Calu3 (cell line): Measurements from ENCODE around the gene RPP25L. TPM values are rescaled to one million over a fixed set of nuclear protein-coding genes. Genes with fewer than 3 reads are reported as not detected.

ENCODE experiments used
- BruUV-seq: library from RNA; stranded (reverse); fragments of 400-500 nt; replicated peaks from 2 replicates; lab custom pipeline; 2021; lab: Mats Ljungman, UMichigan
- CTCF ChIA-PET: fragments of 300-600 bp; sonication (Branson Sonifier 250); formaldehyde crosslinking; loops from one replicate; lab custom pipeline; 2022; ENCODE audit warnings: antibody characterized with exemption; lab: Charles Lee
- DNase-seq: peaks from one replicate; pipeline ENCODE4 v3.0.0; 2022
- H3K27ac Mint-ChIP-seq: one replicate; pipeline ENCODE4 v1.8.0; 2022; ENCODE audit warnings: mixed read lengths; ENCODE audit not compliant: unreplicated experiment
- H3K27me3 Mint-ChIP-seq: one replicate; pipeline ENCODE4 v1.8.0; 2022; ENCODE audit warnings: mixed read lengths; ENCODE audit not compliant: unreplicated experiment
- H3K36me3 Mint-ChIP-seq: one replicate; pipeline ENCODE4 v1.8.0; 2022; ENCODE audit warnings: mild to moderate bottlenecking, moderate library complexity, mixed read lengths; ENCODE audit not compliant: insufficient read depth, unreplicated experiment
- H3K4me1 Mint-ChIP-seq: one replicate; pipeline ENCODE4 v1.8.0; 2022; ENCODE audit warnings: mild to moderate bottlenecking, low read depth, mixed read lengths; ENCODE audit not compliant: unreplicated experiment
- H3K4me3 Mint-ChIP-seq: one replicate; pipeline ENCODE4 v1.8.0; 2022; ENCODE audit warnings: mild to moderate bottlenecking, low read depth, moderate library complexity, mixed read lengths; ENCODE audit not compliant: unreplicated experiment
- H3K9me3 Mint-ChIP-seq: one replicate; pipeline ENCODE4 v1.8.0; 2022; ENCODE audit warnings: low read depth, mixed read lengths; ENCODE audit not compliant: unreplicated experiment
- intact Hi-C: fragments of 100-400 bp; cut with micrococcal nuclease; formaldehyde crosslinking; loops from one replicate; pipeline ENCODE4 v1.10.0; 2022; ENCODE audit not compliant: unreplicated experiment
- total RNA-seq: library from RNA; stranded (reverse); gene quantifications from 2 replicates; pipeline ENCODE4 v1.2.3, GENCODE V29; 2022
- TF ChIP-seq, protein P1 (sequence below): fragments of 200-600 bp; IDR thresholded peaks from one replicate; pipeline ENCODE4 v1.8.0; 2022; ENCODE audit warnings: antibody characterized with exemption; ENCODE audit not compliant: unreplicated experiment

Gene RPP25L
- total RNA-seq, 1 experiment from 2014 or later = 17.6 TPM

- no peaks in the 10 kb centered on the region for H3K4me1 Mint-ChIP-seq
- CTCF ChIA-PET = no interaction called here
- H3K27ac Mint-ChIP-seq = no peak overlapping the region
Observed at GRCh38 chr9:34581318-34581717, 30.6 kb downstream of the RPP25L start.

DNA sequence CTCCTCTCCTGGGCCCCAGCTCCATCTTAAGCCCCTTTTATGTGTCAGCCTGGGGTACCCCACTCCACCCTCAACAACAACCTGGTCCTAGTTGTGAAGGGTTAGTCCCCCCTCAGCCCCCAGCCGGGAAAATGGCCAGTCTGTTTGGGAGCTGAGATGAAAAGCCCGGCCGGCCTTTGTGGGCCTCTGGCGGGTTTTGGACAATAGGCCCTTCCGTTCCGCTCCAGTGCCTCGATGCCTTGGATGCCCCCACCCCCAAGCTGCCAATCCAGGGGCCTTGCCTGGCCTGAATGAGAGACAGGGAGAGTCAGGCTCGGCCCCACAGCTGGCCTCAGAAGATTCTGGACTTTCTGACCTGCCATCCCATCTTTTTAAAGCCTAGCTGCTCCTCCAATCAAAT, 31.5 kb downstream of the RPP25L start:
- CTCF ChIA-PET = interaction anchor here (1.4 kb wide), 1 partner anchor 11 kb away, joined by 4 read pairs; no protein-coding TSS in a partner anchor
- H3K36me3 Mint-ChIP-seq = peaks cover 5% of the 10 kb centered on the region
- DNase-seq = no peak
- TF ChIP-seq, protein P1, sequence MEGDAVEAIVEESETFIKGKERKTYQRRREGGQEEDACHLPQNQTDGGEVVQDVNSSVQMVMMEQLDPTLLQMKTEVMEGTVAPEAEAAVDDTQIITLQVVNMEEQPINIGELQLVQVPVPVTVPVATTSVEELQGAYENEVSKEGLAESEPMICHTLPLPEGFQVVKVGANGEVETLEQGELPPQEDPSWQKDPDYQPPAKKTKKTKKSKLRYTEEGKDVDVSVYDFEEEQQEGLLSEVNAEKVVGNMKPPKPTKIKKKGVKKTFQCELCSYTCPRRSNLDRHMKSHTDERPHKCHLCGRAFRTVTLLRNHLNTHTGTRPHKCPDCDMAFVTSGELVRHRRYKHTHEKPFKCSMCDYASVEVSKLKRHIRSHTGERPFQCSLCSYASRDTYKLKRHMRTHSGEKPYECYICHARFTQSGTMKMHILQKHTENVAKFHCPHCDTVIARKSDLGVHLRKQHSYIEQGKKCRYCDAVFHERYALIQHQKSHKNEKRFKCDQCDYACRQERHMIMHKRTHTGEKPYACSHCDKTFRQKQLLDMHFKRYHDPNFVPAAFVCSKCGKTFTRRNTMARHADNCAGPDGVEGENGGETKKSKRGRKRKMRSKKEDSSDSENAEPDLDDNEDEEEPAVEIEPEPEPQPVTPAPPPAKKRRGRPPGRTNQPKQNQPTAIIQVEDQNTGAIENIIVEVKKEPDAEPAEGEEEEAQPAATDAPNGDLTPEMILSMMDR = no peak
- peaks cover 93% of the 10 kb centered on the region for H3K27me3 Mint-ChIP-seq
- BruUV-seq = no TSS peak
- H3K4me3 Mint-ChIP-seq = no peak overlapping the region
- no peak overlapping the region for H3K27ac Mint-ChIP-seq
- H3K4me1 Mint-ChIP-seq = no peaks in the 10 kb centered on the region
- intact Hi-C loops = no loop called here
- no peaks in the 10 kb centered on the region for H3K9me3 Mint-ChIP-seq

More at GRCh38 chr9:34581318-34581717, 30.6 kb downstream of the RPP25L start:
- H3K36me3 Mint-ChIP-seq = peaks cover 1% of the 10 kb centered on the region
- TF ChIP-seq, protein P1 = no peak
- intact Hi-C loops = no loop called here
- peaks cover 93% of the 10 kb centered on the region for H3K27me3 Mint-ChIP-seq
- no peak overlapping the region for H3K4me3 Mint-ChIP-seq
- no peak for DNase-seq
- no peaks in the 10 kb centered on the region for H3K9me3 Mint-ChIP-seq
- BruUV-seq = no TSS peak

DNA sequence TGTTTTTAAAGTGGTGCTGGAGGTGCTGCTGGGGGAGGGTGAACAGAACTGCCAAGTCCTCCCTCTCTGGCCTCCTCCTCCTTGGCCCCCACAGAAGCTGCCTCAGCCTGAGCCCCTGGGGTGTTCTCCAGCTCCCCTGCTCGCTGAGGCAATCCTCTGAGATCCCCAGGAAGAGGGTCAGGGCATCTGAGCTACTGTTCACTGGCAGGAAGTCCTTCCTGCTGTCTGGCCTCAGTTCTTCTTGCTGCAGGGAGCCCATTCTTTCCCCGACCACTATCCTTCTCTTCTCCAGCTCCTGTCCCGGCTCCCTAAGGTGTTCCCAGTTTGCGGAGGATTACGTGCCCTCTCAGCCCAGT, 32.1 kb downstream of the RPP25L start:
- peaks cover 93% of the 10 kb centered on the region for H3K27me3 Mint-ChIP-seq

GRCh38 chr9:34579104-34579807, 32.6 kb downstream of the RPP25L start:
- Mint-ChIP-seq H3K27me3 (peaks cover 93% of the 10 kb centered on the region), H3K27ac (no peak overlapping the region), H3K9me3 (no peaks in the 10 kb centered on the region), H3K4me1 (no peaks in the 10 kb centered on the region), H3K4me3 (no peak overlapping the region), H3K36me3 (peaks cover 5% of the 10 kb centered on the region)
- BruUV-seq = no TSS peak
- CTCF ChIA-PET = interaction anchor here (1.4 kb wide), 1 partner anchor 12 kb away, joined by 4 read pairs; no protein-coding TSS in a partner anchor
- intact Hi-C loops = no loop called here
- TF ChIP-seq, protein P1 = no peak
- DNase-seq = no peak

More for the DNA sequence above, 32.1 kb downstream of the RPP25L start:
- no TSS peak for BruUV-seq
- H3K27ac Mint-ChIP-seq = no peak overlapping the region
- intact Hi-C loops = no loop called here
- H3K4me1 Mint-ChIP-seq = no peaks in the 10 kb centered on the region
- TF ChIP-seq, protein P1 = no peak
- CTCF ChIA-PET = interaction anchor here (1.4 kb wide), 1 partner anchor 12 kb away, joined by 4 read pairs; no protein-coding TSS in a partner anchor
- H3K36me3 Mint-ChIP-seq = peaks cover 5% of the 10 kb centered on the region
- DNase-seq = no peak
- no peak overlapping the region for H3K4me3 Mint-ChIP-seq
- H3K9me3 Mint-ChIP-seq = no peaks in the 10 kb centered on the region
